Parathyroid adenoma (tissue), 2 donors: ENCODE results near the gene SNAI3.

Source experiments
- H2AFZ ChIP-seq: fragments of 300-600 bp; sonication (generic); one replicate; pipeline ENCODE4 v1.7.0; 2017; ENCODE audit warnings: antibody characterized with exemption, mild to moderate bottlenecking
- H3K27ac ChIP-seq: fragments of 300-600 bp; sonication (generic); one replicate; pipeline ENCODE4 v1.7.0; 2017
- H3K27me3 ChIP-seq: fragments of 300-600 bp; sonication (generic); one replicate; pipeline ENCODE4 v1.7.0; 2017; ENCODE audit warnings: low read length; ENCODE audit not compliant: control insufficient read depth, insufficient read depth
- H3K36me3 ChIP-seq: fragments of 300-600 bp; sonication (generic); one replicate; pipeline ENCODE4 v1.7.0; 2017; ENCODE audit warnings: low read length; ENCODE audit not compliant: control insufficient read depth, insufficient read depth
- H3K4me1 ChIP-seq: fragments of 300-600 bp; sonication (generic); one replicate; pipeline ENCODE4 v1.7.0; 2017; ENCODE audit warnings: control low read depth
- H3K4me2 ChIP-seq: fragments of 300-600 bp; sonication (generic); one replicate; pipeline ENCODE4 v1.7.0; 2017; ENCODE audit warnings: low read length
- H3K4me3 ChIP-seq: fragments of 300-600 bp; sonication (generic); one replicate; pipeline ENCODE4 v1.7.0; 2017; ENCODE audit warnings: low read depth, low read length
- H3K79me2 ChIP-seq: fragments of 300-600 bp; sonication (generic); one replicate; pipeline ENCODE4 v1.7.0; 2017; ENCODE audit warnings: control low read depth
- H3K9ac ChIP-seq: fragments of 300-600 bp; sonication (generic); one replicate; pipeline ENCODE4 v1.7.0; 2017; ENCODE audit warnings: mild to moderate bottlenecking
- H3K9me3 ChIP-seq: fragments of 300-600 bp; sonication (generic); one replicate; pipeline ENCODE4 v1.7.0; 2017; ENCODE audit warnings: low read length; ENCODE audit not compliant: control insufficient read depth
- CTCF ChIP-seq: fragments of 300-600 bp; sonication (generic); IDR thresholded peaks from one replicate; pipeline ENCODE4 v1.7.0; 2017; ENCODE audit warnings: antibody characterized with exemption, mild to moderate bottlenecking
- donor health status: primary hyperparathyroidism.

The SNAI3 gene

DNA sequence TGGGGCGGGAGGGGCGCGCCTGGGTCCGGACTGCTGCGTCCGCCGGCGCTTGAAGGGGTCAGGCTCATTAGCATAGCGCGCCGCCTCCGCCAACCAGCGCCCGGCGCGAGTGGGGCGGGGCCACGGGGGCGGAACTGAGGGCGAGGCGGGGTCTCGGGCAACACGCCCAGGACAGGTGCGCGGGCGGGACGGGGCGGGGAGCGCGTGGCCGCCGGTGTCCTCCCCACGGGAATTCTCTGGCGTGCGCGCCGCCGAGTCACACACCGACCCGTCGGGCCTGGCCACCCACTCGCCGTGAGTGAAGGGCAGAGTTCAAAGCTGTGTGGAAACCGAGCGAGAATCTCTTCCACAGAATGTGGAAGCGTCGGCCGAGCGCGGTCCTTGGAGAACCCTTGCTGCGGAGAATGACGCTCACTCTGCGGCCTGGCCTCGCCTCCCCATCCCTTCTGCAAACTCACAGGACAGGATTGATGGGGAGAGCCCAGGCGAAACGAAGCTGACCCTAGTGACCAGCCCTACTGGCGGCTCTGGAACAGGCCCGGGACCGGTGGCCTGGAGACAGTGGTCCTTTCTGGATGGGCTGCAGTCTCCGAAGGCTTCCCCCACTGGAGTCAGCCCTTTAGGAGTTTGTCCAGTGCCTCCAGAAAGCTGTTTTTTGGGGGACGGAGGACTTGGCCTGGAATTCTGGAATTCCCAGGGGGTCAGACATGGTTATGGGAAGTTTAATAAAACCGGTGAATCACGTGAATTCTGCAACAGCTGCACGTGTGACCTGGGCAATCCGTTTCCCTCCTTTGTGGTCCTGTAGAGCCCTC, at the start of gene SNAI3:
Gene SNAI3 (minus strand): TSS at position 69 of the 815 bp plus-strand sequence. CDS start 101 bp downstream, outside the sequence.
- no peaks in the 10 kb centered on the region for H3K36me3 ChIP-seq
- TF ChIP-seq CTCF = no peak
- H2AFZ ChIP-seq = peak within 1 kb of the TSS; percentile 75
- H3K27ac ChIP-seq = peak within 1 kb of the TSS; percentile 48
- no peaks in the 10 kb centered on the region for H3K9me3 ChIP-seq
- peaks cover 23% of the 10 kb centered on the region for H3K4me1 ChIP-seq
- H3K9ac ChIP-seq = no peak within 1 kb of the TSS
- H3K4me3 ChIP-seq = peak within 1 kb of the TSS; percentile 70
- H3K27me3 ChIP-seq = no peaks in the 10 kb centered on the region
- peak within 1 kb of the TSS; percentile 93 for H3K4me2 ChIP-seq
- H3K79me2 ChIP-seq = no peaks in the 10 kb centered on the region

DNA sequence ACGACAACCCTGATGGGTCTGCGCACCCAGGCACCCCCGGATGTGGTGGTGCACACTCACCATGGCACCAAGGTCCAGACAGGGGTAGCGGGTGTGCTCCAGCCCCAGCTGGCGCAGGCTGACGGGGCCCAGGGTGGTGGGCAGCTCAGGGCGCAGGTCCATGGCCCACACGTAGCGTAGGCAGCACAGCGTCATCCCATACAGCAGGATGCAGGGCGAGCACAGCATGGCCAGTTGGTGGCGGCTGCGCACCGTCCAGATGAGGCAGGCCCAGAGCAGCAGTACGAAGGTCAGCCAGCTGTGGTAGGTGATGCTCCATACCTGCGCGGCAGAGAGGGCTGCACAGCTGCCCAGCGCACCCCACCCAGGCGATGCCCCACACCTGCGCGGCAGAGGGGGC, 49.8 kb upstream of the SNAI3 start:
- no peaks in the 10 kb centered on the region for H3K9me3 ChIP-seq
- no peaks in the 10 kb centered on the region for H3K79me2 ChIP-seq
- no peaks in the 10 kb centered on the region for H3K27me3 ChIP-seq
- H3K9ac ChIP-seq = no peak overlapping the region
- TF ChIP-seq CTCF = no peak
- H3K36me3 ChIP-seq = no peaks in the 10 kb centered on the region
- no peak overlapping the region for H3K4me2 ChIP-seq
- H3K4me1 ChIP-seq = peaks cover 25% of the 10 kb centered on the region
- no peak overlapping the region for H2AFZ ChIP-seq
- no peak overlapping the region for H3K4me3 ChIP-seq
- H3K27ac ChIP-seq = no peak overlapping the region

DNA sequence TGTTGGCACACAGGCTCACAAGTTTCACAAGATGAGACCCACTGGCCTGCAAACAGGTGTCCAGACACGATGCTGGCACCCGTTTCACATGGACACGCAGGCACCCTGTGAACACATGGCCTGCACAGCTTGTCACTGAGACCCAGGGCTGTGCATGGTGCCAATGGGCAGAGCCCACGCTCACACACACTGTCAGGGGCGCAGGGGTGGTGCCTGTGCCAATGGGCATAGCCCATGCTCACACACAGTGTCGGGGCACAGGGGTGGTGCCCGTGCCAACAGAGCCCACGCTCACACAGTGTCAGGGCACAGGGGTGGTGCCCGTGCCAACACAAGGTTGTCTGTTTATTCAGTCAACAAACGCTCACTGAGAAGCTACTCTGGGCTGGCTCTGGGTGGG, 49.3 kb upstream of the SNAI3 start:
- H3K27me3 ChIP-seq = no peaks in the 10 kb centered on the region
- no peaks in the 10 kb centered on the region for H3K79me2 ChIP-seq
- TF ChIP-seq CTCF = no peak
- H3K4me1 ChIP-seq = peaks cover 30% of the 10 kb centered on the region
- no peaks in the 10 kb centered on the region for H3K36me3 ChIP-seq
- H2AFZ ChIP-seq = no peak overlapping the region
- H3K9ac ChIP-seq = no peak overlapping the region
- H3K9me3 ChIP-seq = no peaks in the 10 kb centered on the region
- no peak overlapping the region for H3K27ac ChIP-seq
- no peak overlapping the region for H3K4me2 ChIP-seq
- H3K4me3 ChIP-seq = no peak overlapping the region

DNA sequence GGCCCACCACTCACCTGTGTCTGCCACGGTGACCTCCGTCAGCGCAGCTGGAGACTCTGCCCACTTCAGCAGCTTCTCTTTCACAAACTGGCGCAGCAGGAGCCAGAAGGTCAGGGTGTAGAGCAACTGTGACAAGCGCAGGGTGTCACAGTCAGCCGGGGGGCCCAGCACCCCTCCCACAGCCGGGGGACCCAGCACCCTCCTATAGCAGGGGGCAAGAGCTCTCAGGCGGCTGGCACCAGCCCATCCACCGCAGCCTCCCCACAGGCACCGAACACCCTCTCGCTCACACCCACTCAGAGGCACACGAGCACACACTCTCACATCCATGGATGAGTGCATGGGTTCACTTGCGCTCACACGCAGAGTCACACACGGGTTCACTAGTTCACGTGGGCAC, 48.8 kb upstream of the SNAI3 start:
- H3K79me2 ChIP-seq = no peaks in the 10 kb centered on the region
- H3K4me1 ChIP-seq = peaks cover 31% of the 10 kb centered on the region
- H3K4me2 ChIP-seq = no peak overlapping the region
- H3K9me3 ChIP-seq = no peaks in the 10 kb centered on the region
- H3K4me3 ChIP-seq = no peak overlapping the region
- no peak overlapping the region for H2AFZ ChIP-seq
- H3K27ac ChIP-seq = no peak overlapping the region
- no peak overlapping the region for H3K9ac ChIP-seq
- no peaks in the 10 kb centered on the region for H3K36me3 ChIP-seq
- no peaks in the 10 kb centered on the region for H3K27me3 ChIP-seq
- no peak for TF ChIP-seq CTCF

- no peak for TF ChIP-seq CTCF
- Histone ChIP-seq H2AFZ (no peak overlapping the region), H3K9me3 (no peaks in the 10 kb centered on the region), H3K4me3 (no peak overlapping the region), H3K79me2 (no peaks in the 10 kb centered on the region), H3K9ac (no peak overlapping the region), H3K4me1 (peaks cover 30% of the 10 kb centered on the region), H3K36me3 (no peaks in the 10 kb centered on the region), H3K27me3 (no peaks in the 10 kb centered on the region), H3K27ac (no peak overlapping the region), H3K4me2 (no peak overlapping the region)
Observed at GRCh38 chr16:88734361-88734728, 48.0 kb upstream of the SNAI3 start.
